Heart left ventricle (tissue), 13 donors: ENCODE measurements around the gene PHIP.

Experiments used
- POLR2A ChIP-seq, 2 donors: fragments of 450-650 bp; IDR thresholded peaks; one replicate each; pipeline ENCODE4 v1.6.1; 2017; ENCODE audit warnings: antibody characterized with exemption in 2 of 2, mild to moderate bottlenecking in 2 of 2, moderate library complexity in 2 of 2
- TF ChIP-seq, protein P1 (sequence below), 12 donors: fragments of 200-600 bp; sonication (generic) in 4 of 12; IDR thresholded peaks; one replicate each; pipeline versions ENCODE4 v1.5.0 to v1.8.0; 2018 to 2022; ENCODE audit warnings: antibody characterized with exemption in 12 of 12, mild to moderate bottlenecking in 5 of 12
- donor health status: ischemic (EF 13 %, LVEDD 7.1; RV severe dilation, severe dysfunction).
- donor health status: DM: no; HTN: yes; CAD: no.
- donor health status: DM: no; HTN: no; CAD: no.
- donor health status: ischemic (EF 25% LVEDD 6.9; RV normal size, moderate dysfunction).
- donor health status: ischemic (EF 25% LVEDD 5.7; RV mildly dilated, moderate dysfunction).
- donor health status: ischemic (EF 35%, LVEDD 5.7; RV mildly dilated, moderate dysfunction).
- donor health status: nonischemic (EF 11% LVEDD 7.7; RV severe dilation, severe dysfunction).
- donor health status: DM: yes; HTN: yes; CAD: no.
- donor health status: PGD.
- donor health status: ischemic (EF 29% LVEDD 5.4; RV normal size, mild dysfunction).
- donor health status: nonischemic (EF 23%, LVEDD 6.1; RV moderate dilation, normal function).

DNA sequence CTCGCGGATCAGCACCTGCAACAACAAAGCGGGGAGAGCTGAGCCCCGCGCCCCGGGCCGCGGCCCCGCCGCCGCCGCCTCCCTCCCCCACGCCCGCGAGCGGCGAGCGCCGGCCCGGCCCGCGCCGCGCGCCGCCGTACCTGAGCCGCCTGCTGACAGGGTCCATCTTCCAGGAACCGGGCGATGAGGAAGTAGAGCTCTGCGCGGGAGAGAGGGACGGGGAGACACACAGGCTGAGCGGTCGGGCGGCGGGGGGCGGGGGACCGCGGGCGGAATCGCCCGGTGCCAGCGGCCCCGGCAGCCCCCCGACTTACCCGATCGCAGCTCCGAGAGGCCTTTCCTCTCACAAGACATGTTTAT is 359 bp downstream of the PHIP start:
- TF ChIP-seq POLR2A (IDR thresholded peaks at IDR 0.05), result no peak
- TF ChIP-seq, protein P1, sequence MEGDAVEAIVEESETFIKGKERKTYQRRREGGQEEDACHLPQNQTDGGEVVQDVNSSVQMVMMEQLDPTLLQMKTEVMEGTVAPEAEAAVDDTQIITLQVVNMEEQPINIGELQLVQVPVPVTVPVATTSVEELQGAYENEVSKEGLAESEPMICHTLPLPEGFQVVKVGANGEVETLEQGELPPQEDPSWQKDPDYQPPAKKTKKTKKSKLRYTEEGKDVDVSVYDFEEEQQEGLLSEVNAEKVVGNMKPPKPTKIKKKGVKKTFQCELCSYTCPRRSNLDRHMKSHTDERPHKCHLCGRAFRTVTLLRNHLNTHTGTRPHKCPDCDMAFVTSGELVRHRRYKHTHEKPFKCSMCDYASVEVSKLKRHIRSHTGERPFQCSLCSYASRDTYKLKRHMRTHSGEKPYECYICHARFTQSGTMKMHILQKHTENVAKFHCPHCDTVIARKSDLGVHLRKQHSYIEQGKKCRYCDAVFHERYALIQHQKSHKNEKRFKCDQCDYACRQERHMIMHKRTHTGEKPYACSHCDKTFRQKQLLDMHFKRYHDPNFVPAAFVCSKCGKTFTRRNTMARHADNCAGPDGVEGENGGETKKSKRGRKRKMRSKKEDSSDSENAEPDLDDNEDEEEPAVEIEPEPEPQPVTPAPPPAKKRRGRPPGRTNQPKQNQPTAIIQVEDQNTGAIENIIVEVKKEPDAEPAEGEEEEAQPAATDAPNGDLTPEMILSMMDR (IDR thresholded peaks at IDR 0.05), result no peak
